HEK293T (cell line): ENCODE measurements around the gene EXOC7.
"Not testable (repeated sequence)": the region's sequence is repeated elsewhere in the genome, so short reads cannot be mapped to it uniquely, and the experiment has no call there.

Experiments used
- CTCF ChIA-PET: fragments of 350-600 bp; formaldehyde crosslinking; extraction: SDS; loops from one replicate; lab custom pipeline; 2021; ENCODE audit warnings: antibody characterized with exemption, inconsistent platforms; lab: Yijun Ruan, JAX
- POLR2A ChIA-PET: fragments of 350-600 bp; formaldehyde crosslinking; extraction: SDS; loops from one replicate; lab custom pipeline; 2020; ENCODE audit warnings: antibody characterized with exemption, inconsistent platforms; lab: Yijun Ruan, JAX
- DNase-seq: peaks from one replicate; pipeline ENCODE4 v3.0.0; 2012; ENCODE audit warnings: mixed read lengths; ENCODE audit errors: extremely low spot score
- ARNT ChIP-seq: fragments of 450-650 bp; IDR thresholded peaks from 2 replicates; pipeline ENCODE4 v1.6.1; 2017; ENCODE audit warnings: mild to moderate bottlenecking
- BHLHE40 ChIP-seq: fragments of 450-650 bp; IDR thresholded peaks from 2 replicates; pipeline ENCODE4 v1.6.1; 2016; ENCODE audit warnings: mild to moderate bottlenecking, moderate library complexity, borderline replicate concordance
- CTBP1 ChIP-seq: fragments of 450-650 bp; IDR thresholded peaks from 2 replicates; pipeline ENCODE4 v1.6.1; 2016; ENCODE audit warnings: borderline replicate concordance
- ELF4 ChIP-seq: fragments of 450-650 bp; IDR thresholded peaks from 2 replicates; pipeline ENCODE4 v1.6.1; 2017; ENCODE audit warnings: antibody characterized with exemption
- FOXA1 ChIP-seq: fragments of 450-650 bp; IDR thresholded peaks from 2 replicates; pipeline ENCODE4 v1.6.1; 2016; ENCODE audit warnings: mild to moderate bottlenecking
- FOXK2 ChIP-seq: fragments of 450-650 bp; IDR thresholded peaks from 2 replicates; pipeline ENCODE4 v1.6.1; 2016; ENCODE audit warnings: mild to moderate bottlenecking
- FOXM1 ChIP-seq: fragments of 450-650 bp; IDR thresholded peaks from 2 replicates; pipeline ENCODE4 v1.6.1; 2017; ENCODE audit warnings: mild to moderate bottlenecking, borderline replicate concordance
- HDGF ChIP-seq: fragments of 450-650 bp; IDR thresholded peaks from 2 replicates; pipeline ENCODE4 v1.6.1; 2017; ENCODE audit warnings: antibody characterized with exemption, borderline replicate concordance
- L3MBTL2 ChIP-seq: fragments of 450-650 bp; conservative IDR thresholded peaks from 2 replicates; pipeline ENCODE4 v1.6.1; 2016; ENCODE audit warnings: mild to moderate bottlenecking
- LEF1 ChIP-seq: fragments of 450-650 bp; IDR thresholded peaks from 2 replicates; pipeline ENCODE4 v1.6.1; 2017; ENCODE audit warnings: mild to moderate bottlenecking, borderline replicate concordance
- NFRKB ChIP-seq: fragments of 450-650 bp; IDR thresholded peaks from 2 replicates; pipeline ENCODE4 v1.6.1; 2016; ENCODE audit warnings: mild to moderate bottlenecking, moderate library complexity
- PKNOX1 ChIP-seq: fragments of 450-650 bp; IDR thresholded peaks from 2 replicates; pipeline ENCODE4 v1.6.1; 2016
- SP1 ChIP-seq: fragments of 450-650 bp; IDR thresholded peaks from 2 replicates; pipeline ENCODE4 v1.6.1; 2017
- SUZ12 ChIP-seq: fragments of 450-650 bp; IDR thresholded peaks from 2 replicates; pipeline ENCODE4 v1.6.1; 2016; ENCODE audit warnings: mild to moderate bottlenecking
- TARDBP ChIP-seq: fragments of 450-650 bp; IDR thresholded peaks from 2 replicates; pipeline ENCODE4 v1.6.1; 2016
- ZNF384 ChIP-seq: fragments of 450-650 bp; IDR thresholded peaks from 2 replicates; pipeline ENCODE4 v1.6.1; 2016

Gene EXOC7

GRCh38 chr17:76072148-76072858 is 31.3 kb downstream of the EXOC7 start, which contains the start of gene SRP68:
Gene SRP68, minus strand, starts transcription at chr17:76072517. Its CDS starts 26 bp downstream, at chr17:76072491.
- ChIA-PET CTCF (no interaction called here), POLR2A (interaction anchor here (0.5 to 2.1 kb wide), 13 partner anchors 8 to 202 kb away, joined by 3 to 12 read pairs (median 6); partner anchors contain the start of gene EXOC7)
- peak; percentile 88 for TF ChIP-seq L3MBTL2
- TF ChIP-seq ARNT, result no peak
- no peak for TF ChIP-seq SP1
- no peak for TF ChIP-seq PKNOX1
- TF ChIP-seq HDGF, result 0 out of 2 replicates have a peak, but pooled peaks have one; percentile 35
- TF ChIP-seq BHLHE40, result no peak
- TF ChIP-seq TARDBP, result no peak
- TF ChIP-seq LEF1, result no peak
- TF ChIP-seq ELF4, result 0 out of 2 replicates have a peak, but pooled peaks have one; percentile 11
- no peak for TF ChIP-seq SUZ12
- TF ChIP-seq FOXM1, result no peak
- no peak for TF ChIP-seq CTBP1
- no peak for TF ChIP-seq ZNF384
- peak; percentile 83 for TF ChIP-seq NFRKB
- no peak for TF ChIP-seq FOXA1
- TF ChIP-seq FOXK2, result no peak
- peak; percentile 98 for DNase-seq

GRCh38 chr17:76071531-76072147 is 31.9 kb downstream of the EXOC7 start:
- no peak for DNase-seq
- no peak for TF ChIP-seq ZNF384
- TF ChIP-seq ELF4, result no peak
- TF ChIP-seq SUZ12, result no peak
- TF ChIP-seq FOXA1, result no peak
- TF ChIP-seq SP1, result no peak
- CTCF ChIA-PET, result no interaction called here
- POLR2A ChIA-PET, result interaction anchor here (0.5 to 2.1 kb wide), 13 partner anchors 8 to 203 kb away, joined by 3 to 12 read pairs (median 6); partner anchors contain the start of gene EXOC7

- POLR2A ChIA-PET, result interaction anchor here (1.4 kb wide), 1 partner anchor 286 kb away, joined by 4 read pairs; no protein-coding TSS in a partner anchor
- TF ChIP-seq FOXM1 (no peak), SUZ12 (no peak), NFRKB (no peak), LEF1 (no peak), TARDBP (no peak), SP1 (no peak)
- CTCF ChIA-PET, result no interaction called here
- no peak for DNase-seq
Measured at GRCh38 chr17:76065775-76066174, 37.8 kb downstream of the EXOC7 start.

GRCh38 chr17:76063875-76064546 is 39.6 kb downstream of the EXOC7 start:
- no peak for DNase-seq
- ChIA-PET POLR2A (interaction anchor here (0.8 to 2.1 kb wide), 3 partner anchors 8 to 284 kb away, joined by 3 to 9 read pairs (median 4); partner anchors contain the start of gene SRP68), CTCF (interaction anchor here (0.6 kb wide), 1 partner anchor 226 kb away, joined by 3 read pairs; no protein-coding TSS in a partner anchor)
- TF ChIP-seq BHLHE40 (no peak), HDGF (no peak), CTBP1 (no peak), SUZ12 (no peak), ARNT (no peak), ZNF384 (no peak)

- POLR2A ChIA-PET, result interaction anchor here (0.9 kb wide), 1 partner anchor 14 kb away, joined by 3 read pairs; the partner anchor contains the start of gene SRP68
- CTCF ChIA-PET, result not testable (repeated sequence)
Measured at GRCh38 chr17:76058264-76058663, 45.3 kb downstream of the EXOC7 start.

GRCh38 chr17:76056882-76057281 is 46.7 kb downstream of the EXOC7 start:
- no peak for TF ChIP-seq LEF1
- no peak for TF ChIP-seq SUZ12
- no peak for TF ChIP-seq FOXK2
- no peak for TF ChIP-seq SP1
- no peak for TF ChIP-seq L3MBTL2
- TF ChIP-seq ZNF384, result no peak
- TF ChIP-seq PKNOX1, result no peak
- no peak for TF ChIP-seq NFRKB
- TF ChIP-seq ELF4, result no peak
- TF ChIP-seq CTBP1, result no peak
- no peak for TF ChIP-seq FOXM1
- TF ChIP-seq TARDBP, result no peak
- no peak for TF ChIP-seq FOXA1
- no peak for TF ChIP-seq ARNT
- TF ChIP-seq HDGF, result no peak
- no peak for TF ChIP-seq BHLHE40
- POLR2A ChIA-PET, result no interaction called here
- no peak for DNase-seq
- CTCF ChIA-PET, result interaction anchor here (1.0 kb wide), 1 partner anchor 42 kb away, joined by 4 read pairs; no protein-coding TSS in a partner anchor

More at GRCh38 chr17:76058264-76058663, 45.3 kb downstream of the EXOC7 start:
- DNase-seq, result not testable (repeated sequence)
